Cardiac septum (tissue), 1 donor: Measurements from ENCODE around the gene ATOH8. TPM values are rescaled to one million over a fixed set of nuclear protein-coding genes. Genes with fewer than 3 reads are reported as not detected.

Experiments used
- DNase-seq: peaks from one replicate; pipeline ENCODE4 v3.0.0-alpha.2; 2020; ENCODE audit warnings: low spot score
- intact Hi-C: fragments of 100-400 bp; cut with DNase I; formaldehyde crosslinking; loops from one replicate; pipeline ENCODE4 v1.14.0; 2022
- microRNA-seq: library from miRNA; unstranded; fragments of <30 nt; microRNA quantifications from one replicate; pipeline ENCODE4 v1.2.0, GENCODE V29; 2020
- total RNA-seq: library from RNA; stranded (reverse); fragmentation: NEBNext Ultra II Directional; extraction: Animal tissue kit (Norgen Biotek cat#: 25700); gene quantifications from one replicate; pipeline ENCODE4 v1.2.1, GENCODE V29; 2021
- donor health status: DM: no; HTN: no; CAD: no.

Gene ATOH8
- total RNA-seq, 1 donor from 2014 or later, result 21.0 TPM

DNA sequence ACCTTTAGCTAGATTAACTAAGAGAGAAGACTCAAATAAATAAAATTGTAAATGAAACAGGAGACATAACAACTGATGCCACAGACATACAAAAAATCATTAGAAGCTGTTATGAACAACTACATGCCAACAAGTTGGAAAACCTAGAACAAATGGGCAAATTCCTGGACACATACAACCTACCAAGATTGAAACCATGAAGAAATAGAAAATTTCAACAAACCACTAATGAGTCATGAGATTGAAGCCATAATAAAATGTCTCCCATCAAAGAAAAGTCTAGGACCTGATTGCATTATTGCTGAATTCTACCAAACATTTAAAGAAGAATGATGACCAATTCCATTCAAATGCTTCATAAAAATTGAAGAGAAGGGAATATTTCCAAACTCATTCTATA is 80.7 kb downstream of the ATOH8 start:
- no peak for DNase-seq
- intact Hi-C loops, result no loop called here

Small RNA genes within 50 kb of the gene (microRNA-seq; reads per million reads assigned to microRNA genes)
- not detected for gene MIR6071

Other genes starting within 250 kb of the ATOH8 start
- gene MAT2A, start 214.8 kb upstream of the ATOH8 start, total RNA-seq, result 146 TPM
- 23.3 TPM for gene GGCX, start 192.5 kb upstream of the ATOH8 start, total RNA-seq
- gene VAMP8, start 176.4 kb upstream of the ATOH8 start, total RNA-seq, result 8.2 TPM
- 27.9 TPM for gene VAMP5, start 169.6 kb upstream of the ATOH8 start, total RNA-seq
- 82.4 TPM for gene RNF181, start 158.2 kb upstream of the ATOH8 start, total RNA-seq
- gene TMEM150A, start 151.3 kb upstream of the ATOH8 start, total RNA-seq, result 11.4 TPM
- 26.3 TPM for gene C2orf68, start 141.9 kb upstream of the ATOH8 start, total RNA-seq
- 28.4 TPM for gene USP39, start 137.8 kb upstream of the ATOH8 start, total RNA-seq
- gene SFTPB, start 85.8 kb upstream of the ATOH8 start, total RNA-seq, result not detected
- gene GNLY, start 59.6 kb upstream of the ATOH8 start, total RNA-seq, result 2.3 TPM
- 3.8 TPM for gene ST3GAL5, start 135.0 kb downstream of the ATOH8 start, total RNA-seq